Stimulated activated CD8-positive, alpha-beta memory T cell treated with anti-CD3 and anti-CD28 coated beads, Interleukin-2, amount 100 ng/mL, for 48 hours (primary cell): Measurements from ENCODE around the gene FAM117B.
"Not testable (repeated sequence)": the region's sequence is repeated elsewhere in the genome, so short reads cannot be mapped to it uniquely, and the experiment has no call there.

ENCODE experiments used
- DNase-seq, 2 donors: peaks; one replicate each; pipeline ENCODE4 v3.0.0-alpha.2; 2020; ENCODE audit warnings: low read depth in 2 of 2

The FAM117B gene

GRCh38 chr2:202700075-202700901 lies 65.5 kb downstream of the FAM117B start:
- no peak for DNase-seq

DNA sequence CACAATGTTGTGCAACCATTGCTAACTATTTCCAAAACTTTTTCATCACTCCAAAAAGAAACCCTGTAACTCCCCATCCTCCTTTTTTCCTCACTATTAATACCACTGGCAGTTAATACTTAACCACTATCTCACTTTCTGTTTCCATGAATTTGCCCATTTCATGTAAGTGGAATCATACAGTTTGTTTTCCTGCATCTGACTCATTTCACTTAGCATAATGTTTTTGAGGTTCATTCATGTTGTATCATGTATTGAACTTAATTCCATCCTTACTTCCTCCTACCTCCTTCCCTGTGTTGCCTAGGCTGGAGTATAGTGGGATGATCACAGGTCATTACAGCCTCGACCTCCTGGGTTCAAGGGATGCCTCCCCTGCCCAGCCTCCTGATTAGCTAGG lies 68.3 kb downstream of the FAM117B start:
- no peak for DNase-seq

DNA sequence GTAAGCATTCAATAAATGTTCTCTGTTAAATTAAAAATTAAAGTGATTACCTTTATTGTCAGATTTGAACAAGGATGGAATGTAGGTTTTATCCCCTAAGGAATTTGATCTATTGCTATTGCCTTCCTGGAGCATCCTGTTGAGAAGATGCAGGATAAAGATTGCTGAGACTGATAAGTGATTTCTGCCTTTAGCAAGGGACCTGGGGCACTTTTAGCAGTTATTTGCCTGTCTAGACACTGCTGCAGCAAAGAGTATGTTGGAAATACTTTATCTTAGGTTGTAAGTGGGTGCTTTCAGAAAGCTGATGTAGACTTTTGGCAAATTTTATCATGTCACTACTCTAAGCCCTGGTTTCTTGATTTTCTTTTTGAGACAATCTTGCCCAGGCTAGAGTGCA lies 69.5 kb downstream of the FAM117B start:
- DNase-seq: no peak

- DNase-seq: no peak
Observed at GRCh38 chr2:202705446-202706020, 70.8 kb downstream of the FAM117B start.

GRCh38 chr2:202714971-202715935 lies 80.5 kb downstream of the FAM117B start:
- not testable (repeated sequence) for DNase-seq

DNA sequence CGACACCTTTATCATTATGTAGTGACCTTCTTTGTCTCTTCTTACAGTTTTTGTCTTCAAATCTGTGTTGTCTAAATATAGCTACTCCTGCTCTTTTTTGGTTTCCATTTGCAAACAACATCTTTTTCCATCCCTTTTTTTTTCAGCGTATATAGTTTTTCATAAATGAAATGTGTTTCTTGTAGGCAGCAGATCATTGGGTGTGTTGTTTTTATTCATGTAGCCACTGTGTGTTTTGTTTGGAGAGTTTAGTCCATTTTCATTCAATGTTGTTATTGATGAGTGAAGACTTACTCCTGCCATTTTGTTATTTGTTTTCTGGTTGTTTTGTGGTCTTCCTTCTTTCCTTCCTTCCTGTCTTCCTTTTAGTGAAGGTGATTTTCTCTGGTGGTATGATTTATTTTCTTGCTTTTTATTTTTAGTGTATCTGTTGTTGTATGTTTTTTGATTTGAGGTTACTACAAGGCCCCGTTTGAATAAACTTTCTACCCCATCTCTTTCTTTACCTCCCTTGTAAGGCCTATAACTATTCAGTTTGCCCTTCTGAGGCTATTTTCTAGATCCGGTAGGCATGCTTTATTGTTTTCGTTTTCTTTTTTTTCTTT lies 81.4 kb downstream of the FAM117B start:
- DNase-seq: no peak

GRCh38 chr2:202716953-202717597 lies 82.3 kb downstream of the FAM117B start:
- DNase-seq: no peak

- no peak for DNase-seq
Observed at GRCh38 chr2:202717598-202718310, 83.0 kb downstream of the FAM117B start.

DNA sequence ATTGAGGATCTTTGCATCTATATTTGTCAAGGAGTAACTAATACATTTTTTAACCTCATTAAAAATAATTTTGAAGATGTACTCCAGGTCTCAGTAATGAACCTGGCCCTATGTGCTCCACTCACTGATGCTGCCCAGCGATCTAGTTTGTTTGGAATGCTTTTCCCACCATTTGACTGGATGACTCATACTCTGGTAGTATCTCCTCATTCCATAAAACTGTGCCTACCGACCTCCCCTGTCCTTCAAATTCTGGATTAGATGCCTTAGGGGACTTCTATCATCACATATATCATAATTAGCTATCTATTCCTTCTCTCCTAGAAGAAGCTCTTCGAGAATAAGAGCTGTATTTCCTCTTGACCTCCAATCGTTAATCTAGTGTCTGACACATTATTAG lies 83.8 kb downstream of the FAM117B start:
- DNase-seq: no peak

DNA sequence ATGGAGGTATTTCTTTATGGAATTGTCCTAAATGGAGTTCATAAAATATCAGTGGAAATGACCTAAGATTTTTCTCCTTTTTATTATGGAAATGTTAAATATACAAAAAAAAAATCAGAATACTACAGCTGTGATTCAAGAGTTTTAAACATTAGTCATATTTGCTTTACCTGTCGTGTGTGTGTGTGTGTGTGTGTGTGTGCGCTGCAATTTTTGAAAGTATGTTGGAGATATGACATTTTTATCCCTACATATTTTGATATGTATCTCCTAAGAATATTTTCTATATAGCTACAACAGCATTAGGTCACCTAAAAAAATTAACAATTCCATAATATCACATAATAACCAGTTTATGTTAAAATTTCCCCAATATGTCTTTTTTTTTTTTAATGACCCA lies 85.5 kb downstream of the FAM117B start:
- no peak for DNase-seq

GRCh38 chr2:202721621-202722020 lies 86.9 kb downstream of the FAM117B start:
- no peak for DNase-seq

DNA sequence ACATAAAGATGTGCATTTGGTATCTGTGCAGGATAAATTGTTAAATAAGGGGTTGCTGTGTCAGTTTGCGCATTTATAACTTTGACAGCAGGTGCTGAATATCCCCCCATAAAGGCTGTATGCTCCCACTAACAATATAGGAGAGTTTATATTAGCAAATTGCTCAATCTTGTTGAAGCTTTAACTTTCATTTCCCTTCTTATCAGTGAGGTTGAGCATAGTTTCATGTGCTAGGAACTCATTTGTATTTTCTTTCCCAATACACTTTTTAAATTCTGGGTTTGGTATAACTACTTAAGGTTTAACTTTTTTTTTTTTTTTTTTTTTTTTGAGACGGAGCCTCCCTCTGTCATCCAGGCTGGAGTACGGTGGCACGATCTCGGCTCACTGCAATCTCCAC lies 89.0 kb downstream of the FAM117B start:
- no peak for DNase-seq

- DNase-seq: no peak
Observed at GRCh38 chr2:202726070-202726469, 91.3 kb downstream of the FAM117B start.

GRCh38 chr2:202736826-202737225 lies 102.1 kb downstream of the FAM117B start:
- no peak for DNase-seq

GRCh38 chr2:202743613-202744012 lies 108.8 kb downstream of the FAM117B start:
- DNase-seq: no peak

DNA sequence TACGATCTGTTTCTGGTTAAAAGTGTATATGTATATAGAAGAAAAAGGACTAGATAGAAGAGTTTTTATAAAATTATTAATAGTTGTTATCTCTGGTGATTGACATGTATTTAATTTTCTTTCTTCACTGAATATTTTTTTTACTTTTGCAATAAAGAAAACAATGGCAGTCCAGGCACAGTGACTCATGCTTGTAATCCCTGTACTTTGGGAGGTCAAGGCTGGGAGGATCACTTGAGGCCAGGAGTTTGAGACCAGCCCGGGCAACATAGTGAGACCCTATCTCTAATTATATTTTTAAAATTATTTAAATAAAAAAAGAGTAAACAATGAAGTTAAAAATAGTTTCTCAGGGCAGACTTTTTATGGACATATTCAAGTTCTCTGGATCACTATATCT lies 114.7 kb downstream of the FAM117B start:
- DNase-seq: no peak

- DNase-seq: no peak
Observed at GRCh38 chr2:202750763-202751427, 116.1 kb downstream of the FAM117B start.

DNA sequence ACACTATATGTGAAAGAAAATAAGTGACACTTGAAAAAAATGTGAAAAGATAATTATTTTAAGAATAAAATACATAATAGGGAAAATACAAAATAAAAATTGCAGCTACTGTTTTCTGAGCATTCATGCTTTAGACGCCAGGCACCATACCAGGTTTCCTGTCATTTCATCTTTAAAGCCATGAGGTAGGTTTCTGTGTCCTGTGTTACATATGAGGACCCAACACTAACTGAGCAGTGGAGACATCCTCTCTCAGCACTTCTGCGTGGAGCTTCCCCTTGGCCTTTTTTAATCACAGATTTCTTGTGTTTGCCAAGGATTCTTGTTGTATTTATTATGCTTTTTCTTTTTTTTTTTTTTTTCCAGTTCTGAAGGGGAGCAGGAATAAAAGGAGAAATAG lies 117.3 kb downstream of the FAM117B start:
- no peak for DNase-seq

- DNase-seq: no peak
Observed at GRCh38 chr2:202754936-202755335, 120.2 kb downstream of the FAM117B start.

DNA sequence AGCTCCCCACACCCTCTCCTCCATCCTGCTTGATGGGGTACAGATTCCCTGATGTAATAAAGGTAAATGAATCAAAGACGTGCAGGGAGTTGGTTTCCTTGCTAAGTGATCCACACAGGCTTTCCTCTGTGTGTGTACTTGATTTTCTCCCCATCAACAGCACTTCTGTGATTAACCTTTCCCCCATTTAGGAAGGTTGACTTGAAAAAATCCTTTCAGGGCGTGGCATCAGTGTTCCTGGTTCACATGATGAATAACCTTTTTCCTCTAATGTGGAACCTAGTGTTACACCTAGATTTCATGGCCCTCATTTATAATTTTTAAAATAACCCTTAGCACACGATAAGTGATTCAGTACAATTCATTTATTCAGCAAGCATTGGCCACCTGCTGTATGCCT lies 121.8 kb downstream of the FAM117B start:
- no peak for DNase-seq
